HG03571 (cell line): ENCODE results near the gene HAAO.
"Not testable (repeated sequence)": the region's sequence is repeated elsewhere in the genome, so short reads cannot be mapped to it uniquely, and the experiment has no call there.

Source experiments
- ATAC-seq: cut with Tn5 transposase; IDR thresholded peaks from one replicate; pipeline ENCODE4 v1.9.1; 2021; ENCODE audit not compliant: unreplicated experiment

HAAO gene

GRCh38 chr2:42792583-42793333, at the start of gene HAAO:
Gene HAAO (minus strand): TSS chr2:42792583. CDS start chr2:42792536, 47 bp downstream.
- peak; percentile 28 for ATAC-seq

- no peak for ATAC-seq
Observed at GRCh38 chr2:42841344-42841743, 49.0 kb upstream of the HAAO start.

GRCh38 chr2:42840760-42841159, 48.4 kb upstream of the HAAO start:
- ATAC-seq = no peak

- no peak for ATAC-seq
Observed at GRCh38 chr2:42839809-42840501, 47.6 kb upstream of the HAAO start.

GRCh38 chr2:42838133-42838532, 45.8 kb upstream of the HAAO start:
- ATAC-seq = no peak

GRCh38 chr2:42835577-42836371, 43.4 kb upstream of the HAAO start:
- no peak for ATAC-seq

GRCh38 chr2:42834161-42834560, 41.8 kb upstream of the HAAO start:
- no peak for ATAC-seq

- no peak for ATAC-seq
Observed at GRCh38 chr2:42832289-42832634, 39.9 kb upstream of the HAAO start.

- ATAC-seq = not testable (repeated sequence)
Observed at GRCh38 chr2:42831575-42832288, 39.3 kb upstream of the HAAO start.

- ATAC-seq = no peak
Observed at GRCh38 chr2:42830922-42831574, 38.7 kb upstream of the HAAO start.

GRCh38 chr2:42829671-42830440, 37.5 kb upstream of the HAAO start:
- no peak for ATAC-seq

- ATAC-seq = peak; percentile 67
Observed at GRCh38 chr2:42828487-42829425, 36.4 kb upstream of the HAAO start.

- ATAC-seq = peak; percentile 86
Observed at GRCh38 chr2:42827647-42828486, 35.5 kb upstream of the HAAO start.

GRCh38 chr2:42826231-42826630, 33.8 kb upstream of the HAAO start:
- no peak for ATAC-seq

GRCh38 chr2:42824454-42824807, 32.0 kb upstream of the HAAO start:
- ATAC-seq = no peak

- no peak for ATAC-seq
Observed at GRCh38 chr2:42823744-42824453, 31.5 kb upstream of the HAAO start.

GRCh38 chr2:42819160-42819559, 26.8 kb upstream of the HAAO start:
- ATAC-seq = no peak
